Stimulated activated CD4-positive, alpha-beta T cell treated with anti-CD3 and anti-CD28 coated beads, Interleukin-1b, Interleukin-23, amount 100 ng/mL, for 48 hours (primary cell): ENCODE data around the gene ANGEL2.
"Not testable (repeated sequence)": the region's sequence is repeated elsewhere in the genome, so short reads cannot be mapped to it uniquely, and the experiment has no call there.

Source experiments
- DNase-seq: peaks from one replicate; pipeline ENCODE4 v3.0.0-alpha.2; 2020

ANGEL2 gene

GRCh38 chr1:212974711-212975110 lies 41.0 kb downstream of the ANGEL2 start:
- no peak for DNase-seq

- no peak for DNase-seq
These were observed 41.8 kb downstream of the ANGEL2 start for GRCh38 chr1:212973899-212974298.

- no peak for DNase-seq
These were observed 42.2 kb downstream of the ANGEL2 start for GRCh38 chr1:212973426-212973825.

GRCh38 chr1:212971312-212971711 lies 44.4 kb downstream of the ANGEL2 start:
- DNase-seq = no peak

GRCh38 chr1:212970085-212970484 lies 45.6 kb downstream of the ANGEL2 start:
- no peak for DNase-seq

- DNase-seq = no peak
These were observed 47.3 kb downstream of the ANGEL2 start for GRCh38 chr1:212968368-212968863.

- DNase-seq = no peak
These were observed 47.9 kb downstream of the ANGEL2 start for GRCh38 chr1:212967801-212968200.

GRCh38 chr1:212966616-212967015 lies 49.1 kb downstream of the ANGEL2 start:
- no peak for DNase-seq

- not testable (repeated sequence) for DNase-seq
These were observed 50.7 kb downstream of the ANGEL2 start for GRCh38 chr1:212964993-212965392.

GRCh38 chr1:212964102-212964501 lies 51.6 kb downstream of the ANGEL2 start:
- DNase-seq = no peak

- DNase-seq = no peak
These were observed 53.2 kb downstream of the ANGEL2 start for GRCh38 chr1:212962509-212962908.

GRCh38 chr1:212960932-212961331 lies 54.7 kb downstream of the ANGEL2 start:
- DNase-seq = no peak

- no peak for DNase-seq
These were observed 56.1 kb downstream of the ANGEL2 start for GRCh38 chr1:212959266-212960220.

GRCh38 chr1:212958175-212958574 lies 57.5 kb downstream of the ANGEL2 start:
- no peak for DNase-seq

GRCh38 chr1:212957546-212957945 lies 58.1 kb downstream of the ANGEL2 start:
- no peak for DNase-seq

GRCh38 chr1:212955961-212956620 lies 59.6 kb downstream of the ANGEL2 start:
- DNase-seq = no peak

GRCh38 chr1:212955098-212955497 lies 60.6 kb downstream of the ANGEL2 start:
- DNase-seq = no peak

GRCh38 chr1:212954514-212954913 lies 61.2 kb downstream of the ANGEL2 start:
- DNase-seq = no peak

- DNase-seq = no peak
These were observed 62.3 kb downstream of the ANGEL2 start for GRCh38 chr1:212953321-212953720.

GRCh38 chr1:212952641-212952976 lies 63.1 kb downstream of the ANGEL2 start:
- no peak for DNase-seq

- no peak for DNase-seq
These were observed 63.6 kb downstream of the ANGEL2 start for GRCh38 chr1:212951947-212952640.

GRCh38 chr1:212951126-212951946 lies 64.3 kb downstream of the ANGEL2 start:
- no peak for DNase-seq
